H9 (cell line): ENCODE data around the gene WNT9A. TPM values are rescaled to one million over a fixed set of nuclear protein-coding genes. Genes with fewer than 3 reads are reported as not detected.

Experiments
- DNase-seq: peaks from one replicate; pipeline ENCODE4 v3.0.0-alpha.2; 2017
- H2AFZ ChIP-seq: one replicate; pipeline ENCODE4 v1.6.1; 2013; ENCODE audit warnings: mild to moderate bottlenecking, low read length, control low read depth, moderate library complexity
- H2AK5ac ChIP-seq: 2 replicates; pipeline ENCODE4 v1.6.1; 2013; ENCODE audit warnings: low read length, control low read depth, mixed read lengths; ENCODE audit not compliant: insufficient read length
- H2BK120ac ChIP-seq: one replicate; pipeline ENCODE4 v1.6.1; 2013; ENCODE audit warnings: low read depth, mild to moderate bottlenecking, low read length, control low read depth, inconsistent platforms; ENCODE audit not compliant: poor library complexity, severe bottlenecking
- H2BK12ac ChIP-seq: 2 replicates; pipeline ENCODE4 v1.6.1; 2013; ENCODE audit warnings: low read length, control low read depth, mixed read lengths, low read depth; ENCODE audit not compliant: insufficient read length
- H2BK15ac ChIP-seq: 2 replicates; pipeline ENCODE4 v1.6.1; 2013; ENCODE audit warnings: low read depth, low read length, control low read depth
- H2BK20ac ChIP-seq: one replicate; pipeline ENCODE4 v1.6.1; 2013; ENCODE audit warnings: low read depth, mild to moderate bottlenecking, low read length, control low read depth, inconsistent platforms; ENCODE audit not compliant: poor library complexity, severe bottlenecking
- H2BK5ac ChIP-seq: 2 replicates; pipeline ENCODE4 v1.6.1; 2013; ENCODE audit warnings: low read length, control low read depth, mixed read lengths; ENCODE audit not compliant: insufficient read length
- H3K14ac ChIP-seq: 2 replicates; pipeline ENCODE4 v1.6.1; 2013; ENCODE audit warnings: low read length, control low read depth; ENCODE audit not compliant: insufficient read depth
- H3K18ac ChIP-seq: 2 replicates; pipeline ENCODE4 v1.6.1; 2013; ENCODE audit warnings: low read depth, mild to moderate bottlenecking, mixed read lengths, low read length, control low read depth; ENCODE audit not compliant: insufficient read length
- H3K23ac ChIP-seq: 2 replicates; pipeline ENCODE4 v1.6.1; 2013; ENCODE audit warnings: low read length, control low read depth, mixed read lengths, low read depth; ENCODE audit not compliant: insufficient read length
- H3K23me2 ChIP-seq: 2 replicates; pipeline ENCODE4 v1.6.1; 2013; ENCODE audit warnings: low read depth, mild to moderate bottlenecking, mixed read lengths, low read length, control low read depth; ENCODE audit not compliant: insufficient read length, poor library complexity, severe bottlenecking
- H3K27ac ChIP-seq: 2 replicates; pipeline ENCODE4 v1.5.1; 2013; ENCODE audit warnings: low read length, control low read depth, mixed read lengths, low read depth; ENCODE audit not compliant: insufficient read length
- H3K27me3 ChIP-seq: 2 replicates; pipeline ENCODE4 v1.6.1; 2013; ENCODE audit warnings: low read length, control low read depth, inconsistent platforms; ENCODE audit not compliant: insufficient read depth
- H3K4ac ChIP-seq: 2 replicates; pipeline ENCODE4 v1.6.1; 2013; ENCODE audit warnings: low read depth, mild to moderate bottlenecking, control low read depth, inconsistent platforms, low read length, moderate library complexity
- H3K4me1 ChIP-seq: 2 replicates; pipeline ENCODE4 v1.6.1; 2013; ENCODE audit warnings: low read length, control low read depth, inconsistent platforms; ENCODE audit not compliant: insufficient read depth
- H3K4me2 ChIP-seq: 2 replicates; pipeline ENCODE4 v1.6.1; 2013; ENCODE audit warnings: low read length, control low read depth, mixed read lengths; ENCODE audit not compliant: insufficient read length, insufficient read depth
- H3K56ac ChIP-seq: 2 replicates; pipeline ENCODE4 v1.6.1; 2013; ENCODE audit warnings: low read depth, mild to moderate bottlenecking, mixed read lengths, low read length, control low read depth; ENCODE audit not compliant: insufficient read length
- H3K79me1 ChIP-seq: 2 replicates; pipeline ENCODE4 v1.6.1; 2013; ENCODE audit warnings: low read depth, mild to moderate bottlenecking, moderate library complexity, low read length, control low read depth, inconsistent platforms; ENCODE audit not compliant: insufficient read depth, poor library complexity, severe bottlenecking
- H3K79me2 ChIP-seq: 2 replicates; pipeline ENCODE4 v1.6.1; 2013; ENCODE audit warnings: low read length, control low read depth, inconsistent platforms; ENCODE audit not compliant: insufficient read depth
- H3K9ac ChIP-seq: 2 replicates; pipeline ENCODE4 v1.6.1; 2013; ENCODE audit warnings: low read length, control low read depth, mixed read lengths; ENCODE audit not compliant: insufficient read length; ENCODE audit errors: extremely low read depth
- H3K9me3 ChIP-seq: one replicate; pipeline ENCODE4 v1.6.1; 2013; ENCODE audit warnings: low read depth, low read length, inconsistent platforms; ENCODE audit not compliant: control insufficient read depth
- H3T11ph ChIP-seq: one replicate; pipeline ENCODE4 v1.6.1; 2013; ENCODE audit warnings: mild to moderate bottlenecking, low read length, control low read depth, inconsistent platforms
- H4K20me1 ChIP-seq: one replicate; pipeline ENCODE4 v1.6.1; 2013; ENCODE audit not compliant: control insufficient read depth, insufficient read length, insufficient read depth
- H4K5ac ChIP-seq: 2 replicates; pipeline ENCODE4 v1.6.1; 2013; ENCODE audit warnings: low read depth, mild to moderate bottlenecking, mixed read lengths, low read length, control low read depth; ENCODE audit not compliant: insufficient read length
- H4K8ac ChIP-seq: replicated peaks from 2 replicates; pipeline ENCODE4 v1.6.1; 2013; ENCODE audit warnings: low read length, control low read depth, mixed read lengths, low read depth; ENCODE audit not compliant: insufficient read length
- H4K91ac ChIP-seq: 2 replicates; pipeline ENCODE4 v1.6.1; 2013; ENCODE audit warnings: low read depth, mild to moderate bottlenecking, moderate library complexity, mixed read lengths, low read length, control low read depth; ENCODE audit not compliant: insufficient read length
- H3K27ac Mint-ChIP-seq, 3 experiments: 2 replicates in 2 of 3; 3 replicates in 1 of 3; pipeline ENCODE4 v1.8.0; 2020 to 2021; ENCODE audit warnings: mixed read lengths in 3 of 3, mild to moderate bottlenecking in 1 of 3, moderate library complexity in 1 of 3
- H3K27me3 Mint-ChIP-seq: 2 replicates; pipeline ENCODE4 v1.8.0; 2021; ENCODE audit warnings: low read depth, mild to moderate bottlenecking, moderate library complexity, mixed read lengths
- H3K36me3 Mint-ChIP-seq, 3 experiments: 2 replicates in 2 of 3; 3 replicates in 1 of 3; pipeline ENCODE4 v1.8.0; 2020 to 2021; ENCODE audit warnings: low read depth in 3 of 3, mixed read lengths in 3 of 3; ENCODE audit not compliant: insufficient read depth in 1 of 3
- H3K4me1 Mint-ChIP-seq, 2 experiments: 2 replicates each; pipeline ENCODE4 v1.8.0; 2020; ENCODE audit warnings: mixed read lengths in 2 of 2
- H3K4me3 Mint-ChIP-seq, 2 experiments: 2 replicates in 1 of 2; 3 replicates in 1 of 2; pipeline ENCODE4 v1.8.0; 2020 to 2021; ENCODE audit warnings: mild to moderate bottlenecking in 2 of 2, mixed read lengths in 2 of 2, moderate library complexity in 1 of 2
- H3K9me3 Mint-ChIP-seq, 2 experiments: 2 replicates in 1 of 2; 3 replicates in 1 of 2; pipeline ENCODE4 v1.8.0; 2020; ENCODE audit warnings: mild to moderate bottlenecking in 2 of 2, mixed read lengths in 2 of 2, moderate library complexity in 1 of 2
- WGBS: extraction: QIAGEN DNeasy Blood & Tissue Kit; methylation state at CpG from one replicate; pipeline ENCODE4 v1.1.7; 2013; ENCODE audit warnings: missing lambda C conversion rate, low lambda C conversion rate, mixed read lengths; ENCODE audit not compliant: insufficient read length; ENCODE audit errors: extremely low coverage; 5-methylcytosine and 5-hydroxymethylcytosine counted together
- total RNA-seq: library from RNA; stranded (reverse); gene quantifications from 2 replicates; pipeline ENCODE4 v1.2.1, GENCODE V29; 2021
- TF ChIP-seq, protein P1 (sequence below): fragments of 200-600 bp; sonication (generic); conservative IDR thresholded peaks from 3 replicates; pipeline ENCODE4 v1.8.0; 2021; ENCODE audit warnings: antibody characterized with exemption, mild to moderate bottlenecking

Gene WNT9A
- total RNA-seq, 1 experiment from 2014 or later: 0.77 TPM

DNA sequence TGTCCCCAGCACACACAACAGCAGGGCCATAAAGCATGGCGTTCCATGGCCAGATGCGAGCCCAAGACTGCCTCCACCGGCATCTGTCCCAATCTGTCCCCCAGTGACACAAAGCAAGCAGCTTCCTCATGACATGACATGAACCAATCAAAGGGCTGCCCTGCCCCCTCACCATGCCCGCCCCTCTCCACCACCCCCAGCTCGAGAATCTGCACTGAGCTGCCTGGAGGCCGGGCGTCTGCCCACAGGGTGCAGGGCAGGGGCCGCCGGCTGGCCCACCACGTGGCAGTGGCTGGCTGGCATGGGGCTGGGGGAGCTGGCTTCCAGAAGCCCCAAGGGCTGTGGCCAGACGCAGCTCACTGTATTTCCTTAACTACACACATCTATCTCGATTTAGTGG is 27.8 kb downstream of the WNT9A start:
- H2BK15ac ChIP-seq: no peak overlapping the region
- no peak overlapping the region for H3K56ac ChIP-seq
- H3K27me3 ChIP-seq: no peaks in the 10 kb centered on the region
- H3T11ph ChIP-seq: no peak overlapping the region
- H3K18ac ChIP-seq: no peak overlapping the region
- DNase-seq: peak; percentile 81
- H2AFZ ChIP-seq: no peak overlapping the region
- no peaks in the 10 kb centered on the region for H4K20me1 ChIP-seq
- H4K91ac ChIP-seq: no peak overlapping the region
- peaks cover 28 to 43% of the 10 kb centered on the region in 2 experiments for H3K4me1 Mint-ChIP-seq
- no peak overlapping the region for H3K23ac ChIP-seq
- H2AK5ac ChIP-seq: no peak overlapping the region
- no peak overlapping the region for H2BK120ac ChIP-seq
- no peaks in the 10 kb centered on the region for H3K79me1 ChIP-seq
- no peak overlapping the region for H2BK20ac ChIP-seq
- H3K4me1 ChIP-seq: peaks cover 4% of the 10 kb centered on the region; the same call in 1 of the 2 replicates
- no peaks in the 10 kb centered on the region for H3K36me3 Mint-ChIP-seq
- no peak overlapping the region for H3K4ac ChIP-seq
- no peak overlapping the region for H3K14ac ChIP-seq
- WGBS: no CpG with 5 or more reads among the region's 12 CpGs
- H3K9me3 ChIP-seq: no peaks in the 10 kb centered on the region
- no peaks in the 10 kb centered on the region for H3K9me3 Mint-ChIP-seq
- peak overlapping the region in 2 of 3 experiments; percentile 2 to 4; a peak in 2 of 7 replicates for H3K27ac Mint-ChIP-seq
- no peak overlapping the region for H4K5ac ChIP-seq
- H2BK12ac ChIP-seq: no peak overlapping the region
- no peaks in the 10 kb centered on the region for H3K23me2 ChIP-seq
- no peak overlapping the region for H3K9ac ChIP-seq
- no peak overlapping the region for H2BK5ac ChIP-seq
- no peak overlapping the region for H4K8ac ChIP-seq
- H3K4me2 ChIP-seq: no peak overlapping the region
- H3K27ac ChIP-seq: no peak overlapping the region
- no peaks in the 10 kb centered on the region for H3K27me3 Mint-ChIP-seq
- TF ChIP-seq, protein P1, sequence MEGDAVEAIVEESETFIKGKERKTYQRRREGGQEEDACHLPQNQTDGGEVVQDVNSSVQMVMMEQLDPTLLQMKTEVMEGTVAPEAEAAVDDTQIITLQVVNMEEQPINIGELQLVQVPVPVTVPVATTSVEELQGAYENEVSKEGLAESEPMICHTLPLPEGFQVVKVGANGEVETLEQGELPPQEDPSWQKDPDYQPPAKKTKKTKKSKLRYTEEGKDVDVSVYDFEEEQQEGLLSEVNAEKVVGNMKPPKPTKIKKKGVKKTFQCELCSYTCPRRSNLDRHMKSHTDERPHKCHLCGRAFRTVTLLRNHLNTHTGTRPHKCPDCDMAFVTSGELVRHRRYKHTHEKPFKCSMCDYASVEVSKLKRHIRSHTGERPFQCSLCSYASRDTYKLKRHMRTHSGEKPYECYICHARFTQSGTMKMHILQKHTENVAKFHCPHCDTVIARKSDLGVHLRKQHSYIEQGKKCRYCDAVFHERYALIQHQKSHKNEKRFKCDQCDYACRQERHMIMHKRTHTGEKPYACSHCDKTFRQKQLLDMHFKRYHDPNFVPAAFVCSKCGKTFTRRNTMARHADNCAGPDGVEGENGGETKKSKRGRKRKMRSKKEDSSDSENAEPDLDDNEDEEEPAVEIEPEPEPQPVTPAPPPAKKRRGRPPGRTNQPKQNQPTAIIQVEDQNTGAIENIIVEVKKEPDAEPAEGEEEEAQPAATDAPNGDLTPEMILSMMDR: no peak
- no peak overlapping the region for H3K4me3 Mint-ChIP-seq
- H3K79me2 ChIP-seq: no peaks in the 10 kb centered on the region
